B cell (primary cell): ENCODE results near the gene DIPK1B. TPM values are rescaled to one million over a fixed set of nuclear protein-coding genes. Genes with fewer than 3 reads are reported as not detected.

Source experiments
- ATAC-seq: fragments of 200-7000 bp; cut with Tn5 transposase; one replicate; pipeline ENCODE4 v1.10.0; 2021; ENCODE audit warnings: low read depth, mild to moderate bottlenecking, moderate number of reproducible peaks, moderate library complexity
- CTCF ChIA-PET: fragments of 350-600 bp; sonication (Branson Sonifier 250); formaldehyde crosslinking; loops from one replicate; lab custom pipeline; 2021; ENCODE audit warnings: antibody characterized with exemption, inconsistent platforms; lab: Charles Lee
- POLR2A ChIA-PET: fragments of 350-600 bp; sonication (Branson Sonifier 250); formaldehyde crosslinking; loops from one replicate; lab custom pipeline; 2021; ENCODE audit warnings: antibody characterized with exemption; lab: Charles Lee
- DNase-seq: peaks from one replicate; pipeline ENCODE4 v3.0.0; 2013
- H2AFZ ChIP-seq: 2 replicates; pipeline ENCODE4 v1.6.1; 2012; ENCODE audit warnings: mild to moderate bottlenecking, low read depth, low read length; ENCODE audit not compliant: insufficient read depth, poor library complexity, severe bottlenecking
- H3K27ac ChIP-seq, 2 donors: 1 replicate in 1 of 2; 2 replicates in 1 of 2; pipeline ENCODE4 v1.5.1; 2012 to 2013; ENCODE audit warnings: low read length in 2 of 2, mild to moderate bottlenecking in 2 of 2, moderate library complexity in 1 of 2
- H3K27me3 ChIP-seq, 4 experiments: fragments of 200-600 bp in 1 of 4; sonication (generic) in 1 of 4; replicated peaks in 1 of 4; 1 replicate in 2 of 4; 2 replicates in 2 of 4; pipeline versions ENCODE4 v1.6.1 to v1.7.0; 2013 to 2016; ENCODE audit warnings: low read length in 3 of 4, mild to moderate bottlenecking in 2 of 4, mixed read lengths in 1 of 4, moderate library complexity in 1 of 4; ENCODE audit not compliant: insufficient read depth in 4 of 4, control insufficient read depth in 3 of 4; ENCODE audit errors: control extremely low read depth in 1 of 4
- H3K36me3 ChIP-seq, 2 experiments: replicated peaks in 1 of 2; 1 replicate in 1 of 2; 2 replicates in 1 of 2; pipeline versions ENCODE4 v1.6.1 to v1.7.1; 2013; ENCODE audit warnings: low read length in 1 of 2; ENCODE audit not compliant: insufficient read depth in 2 of 2, control insufficient read depth in 1 of 2; ENCODE audit errors: control extremely low read depth in 1 of 2, extremely low read depth in 1 of 2
- H3K4me1 ChIP-seq, 2 donors: fragments of 200-600 bp in 1 of 2; sonication (generic) in 1 of 2; 1 replicate in 1 of 2; 2 replicates in 1 of 2; pipeline versions ENCODE4 v1.5.1 to v1.6.1; 2013 to 2017; ENCODE audit warnings: low read length in 2 of 2; ENCODE audit not compliant: control insufficient read depth in 2 of 2, insufficient read depth in 2 of 2
- H3K4me2 ChIP-seq: replicated peaks from 2 replicates; pipeline ENCODE3; 2012; ENCODE audit warnings: mild to moderate bottlenecking, low read depth, low read length; ENCODE audit not compliant: poor library complexity, severe bottlenecking
- H3K4me3 ChIP-seq, 5 experiments: fragments of 200-600 bp in 1 of 5; sonication (generic) in 1 of 5; 1 replicate in 3 of 5; 2 replicates in 2 of 5; pipeline versions ENCODE4 v1.5.1 to v1.7.0; 2011 to 2016; ENCODE audit warnings: low read length in 4 of 5, mild to moderate bottlenecking in 4 of 5, low read depth in 2 of 5, control low read depth in 1 of 5, moderate library complexity in 1 of 5; ENCODE audit not compliant: insufficient read depth in 1 of 5; ENCODE audit errors: control extremely low read depth in 1 of 5, extremely low read depth in 1 of 5
- H3K79me2 ChIP-seq: fragments of 200-600 bp; sonication (generic); one replicate; pipeline ENCODE4 v1.6.0; 2016; ENCODE audit warnings: low read length; ENCODE audit not compliant: control insufficient read depth, insufficient read depth
- H3K9ac ChIP-seq: fragments of 200-600 bp; sonication (generic); 2 replicates; pipeline ENCODE4 v1.6.1; 2017; ENCODE audit warnings: mild to moderate bottlenecking, low read length, moderate library complexity
- H3K9me3 ChIP-seq, 3 donors: one replicate each; pipeline versions ENCODE4 v1.6.1 to v1.7.1; 2013; ENCODE audit warnings: low read length in 2 of 3; ENCODE audit not compliant: control insufficient read depth in 2 of 3, insufficient read depth in 1 of 3; ENCODE audit errors: control extremely low read depth in 1 of 3
- H4K20me1 ChIP-seq: 2 replicates; pipeline ENCODE4 v1.6.0; 2012; ENCODE audit warnings: mild to moderate bottlenecking, low read length; ENCODE audit not compliant: insufficient read depth, control insufficient read depth, poor library complexity, severe bottlenecking
- H3K27ac Mint-ChIP-seq: one replicate; pipeline ENCODE4 v1.8.0; 2021; ENCODE audit warnings: mixed read lengths
- H3K27me3 Mint-ChIP-seq: one replicate; pipeline ENCODE4 v1.8.0; 2021; ENCODE audit warnings: mixed read lengths
- H3K4me1 Mint-ChIP-seq: one replicate; pipeline ENCODE4 v1.8.0; 2021; ENCODE audit warnings: mixed read lengths
- H3K4me3 Mint-ChIP-seq: one replicate; pipeline ENCODE4 v1.8.0; 2021; ENCODE audit warnings: mixed read lengths
- H3K9me3 Mint-ChIP-seq: one replicate; pipeline ENCODE4 v1.8.0; 2022; ENCODE audit warnings: mixed read lengths; ENCODE audit not compliant: insufficient read depth
- EZH2 ChIP-seq: IDR thresholded peaks from 2 replicates; pipeline ENCODE4 v1.6.1; 2012; ENCODE audit warnings: borderline replicate concordance, low read depth, mild to moderate bottlenecking, moderate library complexity, low read length; ENCODE audit not compliant: insufficient read depth, poor library complexity, severe bottlenecking
- WGBS: methylation state at CpG from one replicate; pipeline ENCODE4 v1.1.5; 2013; ENCODE audit warnings: missing lambda C conversion rate; ENCODE audit not compliant: insufficient coverage; 5-methylcytosine and 5-hydroxymethylcytosine counted together
- intact Hi-C: fragments of 100-400 bp; cut with micrococcal nuclease; formaldehyde crosslinking; loops from one replicate; pipeline ENCODE4 v1.10.0; 2022
- polyA plus RNA-seq: library from polyadenylated mRNA; depleted of rRNA; stranded (reverse); fragments of >200 nt; gene quantifications from 2 replicates; pipeline ENCODE4 v1.2.3, GENCODE V29; 2012
- total RNA-seq, 2 donors: library from RNA; stranded (reverse); fragments of 120-200 nt in 1 of 2; gene quantifications; 1 replicate in 1 of 2; 2 replicates in 1 of 2; pipeline versions ENCODE4 v1.2.3 to v1.2.4, GENCODE V29; 2013 to 2022
- TF ChIP-seq, protein P1 (sequence below): fragments of 200-600 bp; IDR thresholded peaks from one replicate; pipeline ENCODE4 v1.8.0; 2022; ENCODE audit warnings: antibody characterized with exemption, mild to moderate bottlenecking

The DIPK1B gene
- total and polyA plus RNA-seq, 2 donors (not counting 1 experiment from before 2014, with no cell fraction given) = 9.6 TPM

GRCh38 chr9:136678624-136679023 is 33.7 kb upstream of the DIPK1B start:
- WGBS = 83% methylated on average over 5 of the region's 6 CpGs
- peaks cover 0 to 10% of the 10 kb centered on the region in 2 experiments for H3K36me3 ChIP-seq
- no peaks in the 10 kb centered on the region for H3K9me3 ChIP-seq
- Mint-ChIP-seq H3K9me3 (no peaks in the 10 kb centered on the region), H3K4me3 (no peak overlapping the region), H3K27me3 (no peaks in the 10 kb centered on the region), H3K4me1 (no peaks in the 10 kb centered on the region), H3K27ac (no peak overlapping the region)
- no peak overlapping the region for H3K27ac ChIP-seq
- no peak overlapping the region for H3K4me3 ChIP-seq
- no peak for ATAC-seq
- CTCF ChIA-PET = no interaction called here
- POLR2A ChIA-PET = no interaction called here
- H2AFZ ChIP-seq = no peak overlapping the region
- no peaks in the 10 kb centered on the region for H3K4me1 ChIP-seq
- DNase-seq = no peak
- TF ChIP-seq, protein P1, sequence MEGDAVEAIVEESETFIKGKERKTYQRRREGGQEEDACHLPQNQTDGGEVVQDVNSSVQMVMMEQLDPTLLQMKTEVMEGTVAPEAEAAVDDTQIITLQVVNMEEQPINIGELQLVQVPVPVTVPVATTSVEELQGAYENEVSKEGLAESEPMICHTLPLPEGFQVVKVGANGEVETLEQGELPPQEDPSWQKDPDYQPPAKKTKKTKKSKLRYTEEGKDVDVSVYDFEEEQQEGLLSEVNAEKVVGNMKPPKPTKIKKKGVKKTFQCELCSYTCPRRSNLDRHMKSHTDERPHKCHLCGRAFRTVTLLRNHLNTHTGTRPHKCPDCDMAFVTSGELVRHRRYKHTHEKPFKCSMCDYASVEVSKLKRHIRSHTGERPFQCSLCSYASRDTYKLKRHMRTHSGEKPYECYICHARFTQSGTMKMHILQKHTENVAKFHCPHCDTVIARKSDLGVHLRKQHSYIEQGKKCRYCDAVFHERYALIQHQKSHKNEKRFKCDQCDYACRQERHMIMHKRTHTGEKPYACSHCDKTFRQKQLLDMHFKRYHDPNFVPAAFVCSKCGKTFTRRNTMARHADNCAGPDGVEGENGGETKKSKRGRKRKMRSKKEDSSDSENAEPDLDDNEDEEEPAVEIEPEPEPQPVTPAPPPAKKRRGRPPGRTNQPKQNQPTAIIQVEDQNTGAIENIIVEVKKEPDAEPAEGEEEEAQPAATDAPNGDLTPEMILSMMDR = no peak
- TF ChIP-seq EZH2 = no peak
- intact Hi-C loops = no loop called here
- H3K9ac ChIP-seq = no peak overlapping the region
- H3K4me2 ChIP-seq = no peak overlapping the region
- H3K79me2 ChIP-seq = peaks cover 3% of the 10 kb centered on the region
- H3K27me3 ChIP-seq = no peaks in the 10 kb centered on the region
- peaks cover 50% of the 10 kb centered on the region for H4K20me1 ChIP-seq

DNA sequence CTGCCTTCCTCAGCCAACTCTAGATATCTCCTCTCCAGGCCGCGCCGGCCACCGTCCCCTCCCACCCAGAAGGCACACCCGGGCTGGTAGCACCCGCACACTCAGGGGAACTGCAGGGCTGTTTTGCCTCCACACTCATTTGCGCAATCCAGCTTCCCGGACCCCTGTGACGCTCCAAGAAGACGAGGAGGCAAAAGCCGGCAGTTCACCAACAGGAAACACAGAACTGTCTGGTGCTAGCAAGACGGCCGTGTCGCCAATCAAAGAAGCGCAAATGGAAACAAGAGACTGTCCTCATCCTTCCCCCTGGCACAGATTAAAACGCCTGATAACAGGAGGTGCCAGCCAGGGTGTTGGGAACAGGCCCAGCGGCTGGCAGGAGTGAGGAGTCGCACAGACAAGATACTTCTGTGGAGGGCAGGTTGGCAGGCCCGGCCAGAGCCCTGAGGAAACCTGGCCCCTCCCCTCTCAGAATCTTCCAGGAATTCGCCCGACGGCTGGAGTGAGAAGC is 32.9 kb upstream of the DIPK1B start:
- H3K27ac Mint-ChIP-seq = no peak overlapping the region

More for the DNA sequence above, 32.9 kb upstream of the DIPK1B start:
- Histone ChIP-seq H3K4me2 (no peak overlapping the region), H4K20me1 (peaks cover 59% of the 10 kb centered on the region), H3K27me3 (no peaks in the 10 kb centered on the region), H3K4me1 (no peaks in the 10 kb centered on the region), H3K4me3 (no peak overlapping the region), H3K36me3 (peaks cover 0 to 6% of the 10 kb centered on the region in 2 experiments), H2AFZ (no peak overlapping the region), H3K9me3 (no peaks in the 10 kb centered on the region), H3K27ac (no peak overlapping the region), H3K9ac (no peak overlapping the region), H3K79me2 (peaks cover 5% of the 10 kb centered on the region)
- ChIA-PET CTCF (no interaction called here), POLR2A (no interaction called here)
- Mint-ChIP-seq H3K4me3 (no peak overlapping the region), H3K4me1 (no peaks in the 10 kb centered on the region), H3K9me3 (no peaks in the 10 kb centered on the region), H3K27me3 (no peaks in the 10 kb centered on the region)
- 34% methylated on average over 17 of the region's 22 CpGs for WGBS
- intact Hi-C loops = no loop called here
- ATAC-seq = no peak
- TF ChIP-seq, protein P1 = no peak
- no peak for TF ChIP-seq EZH2
- DNase-seq = no peak
